OCI-LY3 (cell line): Measurements from ENCODE around the gene RBSN.

Experiments
- CTCF ChIP-seq: fragments of 200-600, 300-600 bp; sonication (generic); IDR thresholded peaks from 2 replicates; pipeline ENCODE4 v1.5.1; 2014; ENCODE audit warnings: antibody characterized with exemption, low read length, low read depth
- EZH2phosphoT487 ChIP-seq: fragments of 200-600 bp; shearing (Covaris generic); IDR thresholded peaks from 2 replicates; pipeline ENCODE4 v1.6.1; 2018; ENCODE audit warnings: antibody characterized with exemption, mixed run types, low read depth

- TF ChIP-seq CTCF = no peak
- no peak for TF ChIP-seq EZH2phosphoT487
Observed at GRCh38 chr3:15040844-15041243, 58.1 kb downstream of the RBSN start.
